GM20431 (cell line): ENCODE results near the gene NOXO1.

Experiments used
- in situ Hi-C: fragments of 300-500 bp; cut with MseI, MboI; formaldehyde crosslinking; loops from one replicate; pipeline ENCODE4 v1.15.0; 2020; ENCODE audit warnings: low sequenced_read_pairs; ENCODE audit not compliant: unreplicated experiment

Gene NOXO1

DNA sequence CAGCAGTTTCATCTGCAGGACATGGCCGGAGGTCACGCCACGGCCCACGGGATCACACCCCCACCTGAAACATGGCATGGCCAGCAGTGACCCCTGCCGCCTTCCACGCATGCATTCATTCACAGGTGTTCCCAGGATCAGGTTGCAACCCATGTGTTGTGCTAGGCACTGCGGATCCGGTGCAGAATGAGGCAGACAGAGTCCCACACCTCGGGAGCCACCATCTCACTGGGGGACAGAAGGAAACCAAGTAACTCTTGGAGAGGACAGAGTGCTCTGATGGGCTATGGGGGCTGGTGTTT, 33.9 kb downstream of the NOXO1 start:
- in situ Hi-C loops = no loop called here

GRCh38 chr16:1946495-1947368, 34.5 kb downstream of the NOXO1 start:
- in situ Hi-C loops = no loop called here

GRCh38 chr16:1945559-1946391, 35.5 kb downstream of the NOXO1 start:
- in situ Hi-C loops = no loop called here

DNA sequence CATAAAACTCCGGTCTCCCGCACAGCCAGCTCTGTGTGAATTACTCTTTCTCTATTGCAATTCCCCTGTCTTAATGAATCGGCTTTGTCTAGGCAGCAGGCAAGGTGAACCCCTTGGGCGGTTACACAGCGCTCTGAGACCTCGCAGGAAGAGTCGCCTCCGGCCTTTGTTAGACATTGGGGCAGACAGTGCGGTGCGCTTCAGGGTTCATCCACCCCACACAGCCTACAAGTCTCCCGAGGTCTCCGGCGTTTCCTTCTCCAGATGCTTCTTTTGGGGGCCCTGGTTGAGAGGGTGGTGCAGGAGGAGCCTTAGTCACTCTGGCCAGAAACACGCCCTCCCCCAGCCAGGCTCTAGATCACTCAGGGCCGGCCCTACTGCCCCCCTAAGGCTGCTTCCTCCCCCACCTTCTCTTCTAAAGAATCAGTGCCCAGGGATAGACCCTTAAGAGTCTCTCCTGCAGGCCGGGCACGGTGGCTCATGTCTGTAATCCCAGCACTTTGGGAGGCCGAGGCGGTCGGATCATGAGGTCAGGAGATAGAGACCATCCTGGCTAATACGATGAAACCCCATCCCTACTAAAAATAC, 36.6 kb downstream of the NOXO1 start:
- in situ Hi-C loops = no loop called here

- in situ Hi-C loops = no loop called here
These were observed 38.2 kb downstream of the NOXO1 start, which contains the start of gene MSRB1 for GRCh38 chr16:1942810-1943726. Gene MSRB1, minus strand, starts transcription at chr16:1943199. Its CDS starts 43 bp downstream, at chr16:1943156.

- in situ Hi-C loops = no loop called here
These were observed 39.0 kb downstream of the NOXO1 start for GRCh38 chr16:1942047-1942809.

- in situ Hi-C loops = no loop called here
These were observed 39.9 kb downstream of the NOXO1 start for GRCh38 chr16:1941162-1942046.

GRCh38 chr16:1940273-1941161, 40.8 kb downstream of the NOXO1 start:
- in situ Hi-C loops = no loop called here

DNA sequence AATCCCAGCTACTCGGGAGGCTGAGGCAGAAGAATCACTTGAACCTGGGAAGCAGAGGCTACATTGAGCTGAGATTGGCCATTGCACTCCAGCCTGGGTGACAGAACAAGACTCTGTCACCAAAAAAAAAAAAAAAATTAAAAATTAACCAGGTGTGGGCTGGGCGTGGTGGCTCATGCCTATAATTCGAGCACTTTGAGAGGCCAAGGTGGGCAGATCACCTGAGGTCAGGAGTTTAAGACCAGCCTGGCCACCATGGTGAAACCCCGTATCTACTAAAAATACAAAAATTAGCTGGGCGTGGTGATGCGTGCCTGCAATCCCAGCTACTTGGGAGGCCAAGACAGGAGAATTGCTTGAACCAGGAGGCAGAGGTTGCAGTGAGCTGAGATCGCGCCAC, 41.4 kb downstream of the NOXO1 start:
- in situ Hi-C loops = loop anchor here (10.0 kb wide), 1 partner anchor 75 kb away; no protein-coding TSS in a partner anchor

DNA sequence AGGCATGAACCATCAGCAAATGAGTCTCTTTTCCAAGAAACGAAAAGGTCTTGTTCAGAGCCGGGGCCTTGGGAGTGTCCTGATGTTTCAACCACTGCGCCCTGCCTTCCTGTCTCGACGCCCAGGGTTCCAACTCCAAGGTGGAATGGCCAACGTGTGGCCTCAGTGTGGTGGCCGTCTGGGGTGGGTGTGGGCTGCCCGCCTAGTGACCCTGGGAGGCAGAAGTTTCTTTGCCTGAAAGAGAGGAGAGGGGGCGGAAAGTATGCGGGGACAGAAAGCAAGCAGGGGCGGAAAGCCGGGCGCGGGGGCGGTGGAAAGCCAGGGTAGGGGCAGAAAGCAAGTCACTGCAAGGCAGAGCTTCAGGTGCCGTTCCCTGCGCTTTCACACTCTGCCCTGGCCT, 42.4 kb downstream of the NOXO1 start:
- in situ Hi-C loops = loop anchor here (10.0 kb wide), 1 partner anchor 74 kb away; no protein-coding TSS in a partner anchor

DNA sequence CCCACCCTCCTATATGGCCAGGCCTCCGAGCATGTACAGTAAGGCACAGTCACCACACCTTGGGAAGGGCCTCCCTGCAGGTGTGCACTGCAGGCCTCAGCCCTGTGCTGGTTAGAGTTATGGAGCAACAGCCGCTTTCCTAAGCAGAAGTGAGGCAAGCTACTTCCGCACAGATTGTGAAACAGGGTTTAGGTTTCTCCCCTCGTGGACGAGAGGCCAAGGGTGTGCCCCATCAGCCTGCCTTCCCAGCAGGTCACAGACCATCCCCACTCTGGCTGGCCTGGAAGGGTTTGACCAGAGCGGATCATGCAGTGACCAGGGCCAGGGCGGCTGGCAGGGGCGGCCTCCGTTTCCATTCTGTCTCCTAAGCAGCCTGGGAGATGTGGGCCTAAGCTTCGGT, 43.0 kb downstream of the NOXO1 start:
- in situ Hi-C loops = loop anchor here (10.0 kb wide), 1 partner anchor 74 kb away; no protein-coding TSS in a partner anchor

- in situ Hi-C loops = loop anchor here (10.0 kb wide), 1 partner anchor 72 kb away; no protein-coding TSS in a partner anchor
These were observed 44.3 kb downstream of the NOXO1 start for GRCh38 chr16:1936945-1937479.

GRCh38 chr16:1933097-1933661, 48.1 kb downstream of the NOXO1 start:
- in situ Hi-C loops = loop anchor here (10.0 kb wide), 1 partner anchor 68 kb away; no protein-coding TSS in a partner anchor

GRCh38 chr16:1932050-1933028, 48.9 kb downstream of the NOXO1 start:
- in situ Hi-C loops = loop anchor here (10.0 kb wide), 1 partner anchor 68 kb away; no protein-coding TSS in a partner anchor

- in situ Hi-C loops = loop anchor here (10.0 kb wide), 1 partner anchor 66 kb away; no protein-coding TSS in a partner anchor
These were observed 50.9 kb downstream of the NOXO1 start for GRCh38 chr16:1930338-1930720.
